Right lobe of liver (tissue), 4 donors: ENCODE data around the gene MON2.

Source experiments
- CTCF ChIP-seq, 4 donors: fragments of 200-600 bp in 3 of 4; fragments of 450-650 bp in 1 of 4; IDR thresholded peaks; one replicate each; pipeline versions ENCODE4 v1.5.1 to v1.8.0; 2016 to 2022; ENCODE audit warnings: antibody characterized with exemption in 4 of 4, mild to moderate bottlenecking in 2 of 4
- POLR2A ChIP-seq: fragments of 450-650 bp; IDR thresholded peaks from one replicate; pipeline ENCODE4 v1.6.1; 2017; ENCODE audit warnings: antibody characterized with exemption, mild to moderate bottlenecking
- donor health status: DM: no; HTN: no; CAD: no.
- donor health status: DM: no; HTN: no; CAD: no.
- donor health status: DM: no; HTN: yes; CAD: no.

GRCh38 chr12:62627181-62627580 lies 160.6 kb downstream of the MON2 start:
- TF ChIP-seq POLR2A (no peak), CTCF (IDR thresholded peaks at IDR 0.05) (no peak)
